ENCODE measurements around the gene SAMHD1.

DNA sequence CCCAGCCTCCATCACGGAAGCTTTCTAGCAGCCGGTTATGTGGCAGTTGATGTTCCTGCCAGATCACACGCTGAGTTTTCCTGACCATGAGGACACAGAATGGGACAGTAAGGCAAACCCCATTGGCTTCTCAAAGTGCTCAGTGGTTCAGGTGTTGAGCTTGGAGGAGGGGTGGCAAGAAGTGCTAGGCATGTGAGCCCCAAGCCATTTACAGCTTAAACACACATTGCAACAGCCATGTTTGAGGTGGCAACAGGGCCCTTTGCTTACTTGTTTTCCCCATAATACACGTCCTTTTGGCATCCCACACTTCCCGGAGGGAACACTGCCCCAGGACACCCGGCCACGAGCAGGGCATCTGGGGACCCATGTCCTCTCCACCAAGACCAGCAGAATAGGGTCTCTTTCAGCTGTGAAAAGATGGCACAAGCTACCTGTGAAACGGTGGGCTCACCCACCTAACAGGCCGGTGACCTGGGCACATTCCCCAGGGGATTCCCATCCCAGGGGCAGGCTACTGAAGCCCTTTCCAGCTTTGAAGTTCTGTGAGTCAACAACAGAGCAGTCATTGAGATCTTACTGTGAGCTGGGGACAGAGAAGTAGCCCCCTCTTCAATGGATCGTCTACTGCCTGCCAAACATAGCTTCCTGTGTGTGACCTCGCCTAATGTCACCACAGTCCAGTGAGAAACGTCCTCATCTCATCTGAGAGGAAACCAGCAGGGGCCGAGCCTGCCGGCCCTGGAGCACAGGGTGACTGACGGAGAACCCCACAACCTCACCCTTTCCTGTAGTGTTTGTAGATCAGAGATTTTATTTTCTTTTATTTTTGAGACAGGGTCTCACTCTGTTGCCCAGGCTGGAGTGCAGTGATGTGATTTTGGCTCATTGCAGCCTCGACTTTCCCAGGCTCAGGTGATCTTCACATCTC, 79.6 kb downstream of the SAMHD1 start:
- TF ChIP-seq, protein P1, sequence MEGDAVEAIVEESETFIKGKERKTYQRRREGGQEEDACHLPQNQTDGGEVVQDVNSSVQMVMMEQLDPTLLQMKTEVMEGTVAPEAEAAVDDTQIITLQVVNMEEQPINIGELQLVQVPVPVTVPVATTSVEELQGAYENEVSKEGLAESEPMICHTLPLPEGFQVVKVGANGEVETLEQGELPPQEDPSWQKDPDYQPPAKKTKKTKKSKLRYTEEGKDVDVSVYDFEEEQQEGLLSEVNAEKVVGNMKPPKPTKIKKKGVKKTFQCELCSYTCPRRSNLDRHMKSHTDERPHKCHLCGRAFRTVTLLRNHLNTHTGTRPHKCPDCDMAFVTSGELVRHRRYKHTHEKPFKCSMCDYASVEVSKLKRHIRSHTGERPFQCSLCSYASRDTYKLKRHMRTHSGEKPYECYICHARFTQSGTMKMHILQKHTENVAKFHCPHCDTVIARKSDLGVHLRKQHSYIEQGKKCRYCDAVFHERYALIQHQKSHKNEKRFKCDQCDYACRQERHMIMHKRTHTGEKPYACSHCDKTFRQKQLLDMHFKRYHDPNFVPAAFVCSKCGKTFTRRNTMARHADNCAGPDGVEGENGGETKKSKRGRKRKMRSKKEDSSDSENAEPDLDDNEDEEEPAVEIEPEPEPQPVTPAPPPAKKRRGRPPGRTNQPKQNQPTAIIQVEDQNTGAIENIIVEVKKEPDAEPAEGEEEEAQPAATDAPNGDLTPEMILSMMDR (IDR thresholded peaks at IDR 0.05; ENCODE audit: borderline replicate concordance, extremely low read depth, low read length, poor library complexity, severe bottlenecking), result no peak
- no peak for TF ChIP-seq EZH2 (IDR thresholded peaks at IDR 0.05; ENCODE audit: borderline replicate concordance, low read depth, low read length, severe bottlenecking)

All from DND-41 (cell line).